GM23248 (cell line): ENCODE measurements around the gene P2RX2. TPM values are rescaled to one million over a fixed set of nuclear protein-coding genes. Genes with fewer than 3 reads are reported as not detected.
A peak's percentile ranks its signal among the peaks of the same experiment; 100 is the strongest.

Source experiments
- DNase-seq: peaks from one replicate; pipeline ENCODE4 v3.0.0-alpha.2; 2015
- H2AFZ ChIP-seq: fragments of 200-600 bp; sonication (generic); 2 replicates; pipeline ENCODE4 v1.6.1; 2016; ENCODE audit warnings: antibody characterized with exemption
- H3F3A ChIP-seq: fragments of 200-600 bp; sonication (generic); 2 replicates; pipeline ENCODE4 v1.6.1; 2016; ENCODE audit warnings: mild to moderate bottlenecking, antibody characterized with exemption, mixed run types; ENCODE audit not compliant: insufficient read depth
- H3K27ac ChIP-seq: fragments of 200-600 bp; sonication (generic); 2 replicates; pipeline ENCODE4 v1.5.1; 2016; ENCODE audit warnings: mild to moderate bottlenecking
- H3K27me3 ChIP-seq: fragments of 200-600 bp; sonication (generic); replicated peaks from 2 replicates; pipeline ENCODE4 v1.6.1; 2016; ENCODE audit warnings: mild to moderate bottlenecking; ENCODE audit not compliant: insufficient read depth
- H3K36me3 ChIP-seq: fragments of 200-600 bp; sonication (generic); 2 replicates; pipeline ENCODE4 v1.6.1; 2016; ENCODE audit warnings: low read depth, mild to moderate bottlenecking
- H3K4me1 ChIP-seq: fragments of 200-600 bp; sonication (generic); 2 replicates; pipeline ENCODE4 v1.6.1; 2016; ENCODE audit warnings: mild to moderate bottlenecking; ENCODE audit not compliant: insufficient read depth
- H3K4me2 ChIP-seq: fragments of 200-600 bp; sonication (generic); one replicate; pipeline ENCODE4 v1.6.1; 2016; ENCODE audit warnings: mild to moderate bottlenecking; ENCODE audit not compliant: unreplicated experiment
- H3K4me3 ChIP-seq: fragments of 200-600 bp; sonication (generic); 2 replicates; pipeline ENCODE4 v1.5.1; 2016; ENCODE audit warnings: mild to moderate bottlenecking
- H3K79me2 ChIP-seq: fragments of 200-600 bp; sonication (generic); 2 replicates; pipeline ENCODE4 v1.6.1; 2016; ENCODE audit warnings: mild to moderate bottlenecking; ENCODE audit not compliant: insufficient read depth
- H3K9ac ChIP-seq: fragments of 200-600 bp; sonication (generic); 2 replicates; pipeline ENCODE4 v1.6.1; 2016; ENCODE audit warnings: mild to moderate bottlenecking
- H3K9me2 ChIP-seq: fragments of 200-600 bp; sonication (generic); 2 replicates; pipeline ENCODE4 v1.6.1; 2016; ENCODE audit warnings: mixed run types, mild to moderate bottlenecking, moderate library complexity; ENCODE audit not compliant: insufficient read depth
- H3K9me3 ChIP-seq: fragments of 200-600 bp; sonication (generic); one replicate; pipeline ENCODE4 v1.6.1; 2017; ENCODE audit warnings: low read depth
- H4K20me1 ChIP-seq: fragments of 200-600 bp; sonication (generic); 2 replicates; pipeline ENCODE4 v1.6.0; 2016; ENCODE audit not compliant: insufficient read depth
- EZH2 ChIP-seq: fragments of 200-600 bp; sonication (generic); IDR thresholded peaks from 2 replicates; pipeline ENCODE4 v1.6.1; 2018; ENCODE audit warnings: antibody characterized with exemption, mild to moderate bottlenecking; ENCODE audit not compliant: insufficient read depth, poor library complexity, severe bottlenecking
- EZH2phosphoT487 ChIP-seq: fragments of 200-600 bp; sonication (generic); IDR thresholded peaks from 2 replicates; pipeline ENCODE4 v1.6.1; 2018; ENCODE audit warnings: antibody characterized with exemption, moderate library complexity, mild to moderate bottlenecking, low read depth; ENCODE audit not compliant: insufficient read depth
- WGBS, 2 experiments: methylation state at CpG; one replicate each; pipeline ENCODE4 v1.1.6; 2015 to 2017; ENCODE audit warnings: low lambda C conversion rate in 2 of 2, low coverage in 1 of 2; ENCODE audit errors: missing lambda C conversion rate in 2 of 2; 5-methylcytosine and 5-hydroxymethylcytosine counted together
- in situ Hi-C: fragments of 300-500 bp; cut with MboI; formaldehyde crosslinking; loops from 2 replicates; pipeline ENCODE4 v1.15.0; 2020
- polyA plus RNA-seq: library from polyadenylated mRNA; unstranded; fragments of >200 nt; fragmentation: Nextera tagmentation; extraction: Ambion mirVana; gene quantifications from 2 replicates; pipeline ENCODE4 v1.2.1, GENCODE V29; 2016
- total RNA-seq: library from RNA; depleted of rRNA; stranded (reverse); fragments of >200 nt; shearing (Covaris generic); gene quantifications from 2 replicates; pipeline ENCODE4 v1.2.3, GENCODE V29; 2014

P2RX2 gene
- total and polyA plus RNA-seq, 2 experiments from 2014 or later = not detected

DNA sequence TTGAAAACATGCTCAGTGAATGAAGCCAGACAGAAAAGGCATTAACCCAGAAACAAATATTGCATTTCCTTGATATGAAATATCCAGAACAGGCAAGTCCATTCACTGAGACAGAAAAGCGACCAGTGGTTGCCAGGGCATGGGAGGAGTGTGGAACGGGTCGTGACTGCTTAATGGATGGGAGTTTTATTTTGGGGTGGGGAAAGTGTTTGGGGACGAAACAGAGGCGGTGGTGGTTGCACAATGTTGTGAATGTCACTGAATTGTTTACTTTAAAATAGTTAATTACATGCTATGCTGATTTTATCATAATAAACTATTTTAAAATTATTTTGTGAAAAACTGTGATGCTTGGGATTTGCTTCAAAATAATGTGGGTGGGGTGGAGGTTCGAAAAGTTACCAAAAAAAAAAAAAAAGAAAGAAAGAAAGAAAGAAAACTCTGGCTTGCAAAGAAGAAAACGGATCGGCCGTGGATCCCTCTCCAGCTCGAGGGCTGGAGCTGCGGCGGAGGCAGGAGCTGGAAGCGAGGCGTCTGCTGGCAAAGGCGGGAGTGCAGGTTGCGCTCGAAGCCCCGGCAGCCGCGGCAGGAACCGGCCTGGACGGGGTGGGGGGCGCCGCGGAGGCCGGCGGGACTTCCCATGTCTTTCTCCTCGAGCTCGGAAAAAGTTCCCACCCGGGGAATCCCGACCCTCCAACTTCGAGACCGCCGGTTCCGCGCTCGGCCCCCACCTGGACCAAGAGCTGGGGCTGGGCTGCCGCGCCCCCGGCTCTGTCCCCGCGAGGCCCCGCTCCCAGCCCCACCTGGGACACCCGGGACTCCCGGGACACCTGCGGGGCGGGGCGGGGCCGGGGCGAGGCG lies 524 bp upstream of the P2RX2 start:
- Histone ChIP-seq H3K27ac (no peak overlapping the region), H3K79me2 (no peaks in the 10 kb centered on the region), H4K20me1 (no peaks in the 10 kb centered on the region), H3K4me1 (peaks cover 8% of the 10 kb centered on the region; the same call in 1 of the 2 replicates), H3K9me3 (no peaks in the 10 kb centered on the region), H3K36me3 (no peaks in the 10 kb centered on the region), H3K4me3 (no peak overlapping the region), H3K27me3 (peaks cover 37% of the 10 kb centered on the region), H3K4me2 (no peak overlapping the region), H2AFZ (no peak overlapping the region), H3F3A (peaks cover 13% of the 10 kb centered on the region), H3K9ac (no peak overlapping the region), H3K9me2 (no peaks in the 10 kb centered on the region)
- in situ Hi-C loops = loop anchor here (10.0 to 25.0 kb wide), 2 partner anchors 203 to 456 kb away; no protein-coding TSS in a partner anchor
- TF ChIP-seq EZH2 (peak; percentile 98), EZH2phosphoT487 (0 out of 2 replicates have a peak, but pooled peaks have one; percentile 18)
- no peak for DNase-seq
- 1 to 4% methylated on average over 13 to 37 of the region's 51 CpGs for WGBS, 2 experiments

DNA sequence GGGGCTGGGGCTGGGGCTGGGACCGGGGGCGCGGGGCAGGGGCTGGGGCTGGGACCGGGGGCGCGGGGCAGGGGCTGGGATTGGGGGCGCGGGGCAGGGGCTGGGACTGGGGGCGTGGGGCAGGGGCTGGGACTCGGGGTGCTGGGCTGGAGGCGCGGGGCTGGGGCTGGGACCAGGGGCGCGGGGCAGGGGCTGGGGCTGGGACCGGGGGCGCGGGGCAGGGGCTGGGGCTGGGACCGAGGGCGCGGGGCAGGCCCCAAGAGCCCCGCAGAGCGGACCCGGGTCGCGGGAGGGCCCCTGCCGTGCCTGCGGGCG lies 452 bp downstream of the P2RX2 start:
- peaks cover 21% of the 10 kb centered on the region for H3F3A ChIP-seq
- H3K27ac ChIP-seq = no peak overlapping the region
- H3K36me3 ChIP-seq = no peaks in the 10 kb centered on the region
- TF ChIP-seq EZH2phosphoT487 (no peak), EZH2 (no peak)
- 10% methylated on average over 21 of the region's 28 CpGs; no CpG with 5 or more reads in 1 of the 2 experiments for WGBS, 2 experiments
- H3K9me3 ChIP-seq = no peaks in the 10 kb centered on the region
- no peak overlapping the region for H3K9ac ChIP-seq
- H3K9me2 ChIP-seq = no peaks in the 10 kb centered on the region
- DNase-seq = no peak
- H4K20me1 ChIP-seq = no peaks in the 10 kb centered on the region
- in situ Hi-C loops = loop anchor here (10.0 to 25.0 kb wide), 2 partner anchors 204 to 457 kb away; no protein-coding TSS in a partner anchor
- H3K4me2 ChIP-seq = no peak overlapping the region
- H2AFZ ChIP-seq = no peak overlapping the region
- H3K27me3 ChIP-seq = peaks cover 35% of the 10 kb centered on the region
- H3K4me3 ChIP-seq = no peak overlapping the region
- H3K79me2 ChIP-seq = no peaks in the 10 kb centered on the region
- H3K4me1 ChIP-seq = peaks cover 9% of the 10 kb centered on the region; the same call in 1 of the 2 replicates

DNA sequence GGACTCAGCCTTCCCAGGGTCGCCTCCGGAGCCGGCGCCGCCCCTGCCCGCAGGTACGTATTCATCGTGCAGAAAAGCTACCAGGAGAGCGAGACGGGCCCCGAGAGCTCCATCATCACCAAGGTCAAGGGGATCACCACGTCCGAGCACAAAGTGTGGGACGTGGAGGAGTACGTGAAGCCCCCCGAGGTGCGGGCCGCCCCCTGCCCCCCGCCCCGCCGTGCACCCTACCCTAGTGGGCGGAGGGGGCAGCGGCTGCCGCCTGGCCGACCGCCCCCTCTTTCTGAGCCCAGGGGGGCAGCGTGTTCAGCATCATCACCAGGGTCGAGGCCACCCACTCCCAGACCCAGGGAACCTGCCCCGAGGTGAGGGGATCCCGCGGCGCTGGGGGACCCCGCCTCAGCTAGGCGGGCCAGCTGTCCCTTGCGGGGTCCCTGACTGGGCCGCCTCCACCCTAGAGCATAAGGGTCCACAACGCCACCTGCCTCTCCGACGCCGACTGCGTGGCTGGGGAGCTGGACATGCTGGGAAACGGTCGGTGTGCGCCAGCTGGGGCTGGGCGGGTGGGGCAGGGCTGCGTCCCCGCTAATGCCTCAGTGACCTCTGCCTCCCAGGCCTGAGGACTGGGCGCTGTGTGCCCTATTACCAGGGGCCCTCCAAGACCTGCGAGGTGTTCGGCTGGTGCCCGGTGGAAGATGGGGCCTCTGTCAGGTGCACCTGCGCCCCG lies 973 bp downstream of the P2RX2 start:
- no peak for DNase-seq
- Histone ChIP-seq H2AFZ (no peak overlapping the region), H3K27ac (no peak overlapping the region), H3K9me2 (no peaks in the 10 kb centered on the region), H4K20me1 (no peaks in the 10 kb centered on the region), H3F3A (peaks cover 21% of the 10 kb centered on the region), H3K27me3 (peaks cover 35% of the 10 kb centered on the region), H3K4me2 (no peak overlapping the region), H3K4me1 (peaks cover 9% of the 10 kb centered on the region; the same call in 1 of the 2 replicates), H3K79me2 (no peaks in the 10 kb centered on the region), H3K9ac (no peak overlapping the region), H3K4me3 (no peak overlapping the region), H3K9me3 (no peaks in the 10 kb centered on the region), H3K36me3 (no peaks in the 10 kb centered on the region)
- WGBS, 2 experiments = 16% methylated on average over 26 to 27 of the region's 53 CpGs
- in situ Hi-C loops = loop anchor here (10.0 to 25.0 kb wide), 2 partner anchors 205 to 457 kb away; no protein-coding TSS in a partner anchor
- no peak for TF ChIP-seq EZH2phosphoT487
- peak; percentile 45 for TF ChIP-seq EZH2

DNA sequence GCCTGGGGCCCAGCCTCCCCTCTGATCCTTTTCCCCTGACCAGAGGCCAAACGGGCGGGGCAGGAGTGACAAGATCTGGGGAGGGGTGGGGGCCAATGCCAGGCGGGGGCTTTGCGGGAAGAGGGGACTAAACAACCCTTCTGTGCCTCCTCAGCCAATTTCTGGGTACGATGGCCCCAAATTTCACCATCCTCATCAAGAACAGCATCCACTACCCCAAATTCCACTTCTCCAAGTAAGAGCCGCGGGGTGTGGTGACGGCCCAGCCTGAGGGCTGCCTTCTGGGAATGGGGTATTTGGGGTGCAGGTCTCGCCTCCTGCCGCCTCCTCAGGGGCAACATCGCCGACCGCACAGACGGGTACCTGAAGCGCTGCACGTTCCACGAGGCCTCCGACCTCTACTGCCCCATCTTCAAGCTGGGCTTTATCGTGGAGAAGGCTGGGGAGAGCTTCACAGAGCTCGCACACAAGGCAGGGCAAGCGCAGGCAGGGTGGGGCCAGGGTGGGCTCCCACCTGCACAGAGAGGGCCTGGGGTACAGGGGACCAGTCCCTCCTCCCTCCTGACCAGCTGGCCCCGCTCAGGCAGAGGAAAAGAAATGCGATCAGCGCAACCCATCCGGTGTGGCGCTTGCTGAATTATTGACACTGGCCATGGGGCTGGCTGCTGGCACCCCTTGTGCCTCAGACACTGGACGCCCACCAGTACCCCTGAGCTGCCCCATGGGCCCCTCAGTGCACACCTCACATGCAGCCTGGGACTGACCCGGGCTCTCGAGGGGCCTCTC lies 1.7 kb downstream of the P2RX2 start:
- Histone ChIP-seq H3K4me1 (peaks cover 9% of the 10 kb centered on the region; the same call in 1 of the 2 replicates), H3K4me2 (no peak overlapping the region), H3K9me2 (no peaks in the 10 kb centered on the region), H4K20me1 (no peaks in the 10 kb centered on the region), H3F3A (peaks cover 21% of the 10 kb centered on the region), H2AFZ (no peak overlapping the region), H3K9ac (no peak overlapping the region), H3K27ac (no peak overlapping the region), H3K4me3 (no peak overlapping the region), H3K36me3 (no peaks in the 10 kb centered on the region), H3K27me3 (peaks cover 35% of the 10 kb centered on the region), H3K79me2 (no peaks in the 10 kb centered on the region), H3K9me3 (no peaks in the 10 kb centered on the region)
- WGBS, 2 experiments = 53 to 60% methylated on average over 20 to 29 of the region's 29 CpGs
- DNase-seq = no peak
- TF ChIP-seq EZH2 (no peak), EZH2phosphoT487 (no peak)
- in situ Hi-C loops = loop anchor here (25.0 kb wide), 1 partner anchor 458 kb away; no protein-coding TSS in a partner anchor
